ENCODE measurements around the gene CDC42EP2.

- TF ChIP-seq CTCF (IDR thresholded peaks at IDR 0.05; ENCODE audit: extremely low read depth in 1 of 2, insufficient read depth in 1 of 2, low read depth in 1 of 2, low read length in 2 of 2) (peak; percentile 49 to 66), MAX (IDR thresholded peaks at IDR 0.05; ENCODE audit: insufficient read depth, insufficient read length) (no peak), MYC (IDR thresholded peaks at IDR 0.05; ENCODE audit: low read depth, low read length) (no peak)
These were observed 51.7 kb downstream of the CDC42EP2 start for GRCh38 chr11:65366340-65366773.

All from endothelial cell of umbilical vein (primary cell).